GM12878 (cell line): ENCODE results near the gene CADM2. TPM values are rescaled to one million over a fixed set of nuclear protein-coding genes. Genes with fewer than 3 reads are reported as not detected.

ENCODE experiments used
- ATAC-seq: fragments of 200-7000 bp; cut with Tn5 transposase; 3 replicates; pipeline ENCODE4 v1.9.1; 2020; ENCODE audit warnings: mild to moderate bottlenecking, moderate library complexity
- BruUV-seq: library from RNA; stranded (reverse); fragments of 400-500 nt; replicated peaks from 2 replicates; lab custom pipeline; 2021; lab: Mats Ljungman, UMichigan
- CTCF ChIA-PET: fragments of 300-600 bp; sonication (Branson Sonifier 250); formaldehyde crosslinking; extraction: SDS; loops from one replicate; lab custom pipeline; 2021; ENCODE audit warnings: inconsistent platforms; lab: Yijun Ruan, JAX
- POLR2A ChIA-PET: fragments of 350-600 bp; formaldehyde crosslinking; extraction: SDS; loops from one replicate; lab custom pipeline; 2021; ENCODE audit warnings: inconsistent platforms; lab: Charles Lee
- RAD21 ChIA-PET: fragments of 300-600 bp; sonication (Branson Sonifier 250); formaldehyde crosslinking; loops from one replicate; lab custom pipeline; 2023; ENCODE audit warnings: antibody characterized with exemption; ENCODE audit not compliant: unreplicated experiment; lab: Charles Lee
- SMC1A ChIA-PET: fragments of 300-600 bp; sonication (Branson Sonifier 250); formaldehyde crosslinking; loops from one replicate; lab custom pipeline; 2023; ENCODE audit not compliant: unreplicated experiment, uncharacterized antibody; lab: Charles Lee
- DNase-seq: peaks from one replicate; pipeline ENCODE4 v3.0.0-alpha.2; 2011; ENCODE audit warnings: low read depth, low spot score
- FAIRE-seq: peaks from 3 replicates; lab custom pipeline; 2011; peaks lifted over from hg19 to GRCh38; lab: Jason Lieb, UNC
- H2AFZ ChIP-seq: 2 replicates; pipeline ENCODE4 v1.6.0; 2011; ENCODE audit warnings: low read depth, low read length, control low read depth; ENCODE audit not compliant: control insufficient read depth
- H3K27ac ChIP-seq: 2 replicates; pipeline ENCODE4 v1.5.1; 2011; ENCODE audit warnings: control low read depth; ENCODE audit not compliant: control insufficient read depth, insufficient read depth
- H3K27me3 ChIP-seq, 2 experiments: replicated peaks in 1 of 2; 2 replicates each; pipeline versions ENCODE4 v1.6.0 to v1.6.1; 2011; ENCODE audit warnings: low read length in 1 of 2; ENCODE audit not compliant: control insufficient read depth in 2 of 2, insufficient read depth in 2 of 2
- H3K36me3 ChIP-seq, 2 experiments: 2 replicates each; pipeline ENCODE4 v1.5.1; 2011; ENCODE audit warnings: low read length in 1 of 2; ENCODE audit not compliant: control insufficient read depth in 2 of 2, insufficient read depth in 2 of 2
- H3K4me1 ChIP-seq: 2 replicates; pipeline ENCODE4 v1.6.1; 2011; ENCODE audit warnings: mild to moderate bottlenecking, low read length, moderate library complexity, mixed read lengths; ENCODE audit not compliant: control insufficient read depth, insufficient read depth
- H3K4me2 ChIP-seq: 2 replicates; pipeline ENCODE4 v1.6.0; 2011; ENCODE audit warnings: control low read depth; ENCODE audit not compliant: control insufficient read depth, insufficient read depth
- H3K4me3 ChIP-seq: fragments of 200-600 bp; sonication (generic); 2 replicates; pipeline ENCODE4 v1.5.1; 2016
- H3K79me2 ChIP-seq: 2 replicates; pipeline ENCODE4 v1.6.0; 2011; ENCODE audit warnings: low read length; ENCODE audit not compliant: control insufficient read depth, insufficient read depth
- H3K9ac ChIP-seq: 2 replicates; pipeline ENCODE4 v1.8.0; 2011; ENCODE audit warnings: low read length, control low read depth, mixed read lengths; ENCODE audit not compliant: control insufficient read depth, insufficient read depth
- H3K9me3 ChIP-seq: replicated peaks from 3 replicates; pipeline ENCODE4 v1.5.1; 2011; ENCODE audit warnings: mild to moderate bottlenecking, low read length; ENCODE audit not compliant: control insufficient read depth, insufficient read depth
- H4K20me1 ChIP-seq: 2 replicates; pipeline ENCODE4 v1.6.0; 2011; ENCODE audit not compliant: control insufficient read depth, insufficient read depth
- HCFC1 ChIP-seq: fragments of 150-350 bp; IDR thresholded peaks from 2 replicates; pipeline ENCODE4 v1.6.1; 2014; ENCODE audit warnings: low read length
- HDAC6 ChIP-seq: fragments of 200-600 bp; sonication (generic); IDR thresholded peaks from one replicate; pipeline ENCODE4 v1.8.0; 2017; ENCODE audit warnings: antibody characterized with exemption; ENCODE audit not compliant: unreplicated experiment
- NR2F1 ChIP-seq: fragments of 450-650 bp; conservative IDR thresholded peaks from 2 replicates; pipeline ENCODE4 v1.6.1; 2017; ENCODE audit warnings: mild to moderate bottlenecking
- NRF1 ChIP-seq: conservative IDR thresholded peaks from 2 replicates; pipeline ENCODE4 v1.6.1; 2011; ENCODE audit warnings: mild to moderate bottlenecking, low read depth, low read length, improper control_type of control experiment
- PAX5 ChIP-seq: IDR thresholded peaks from 2 replicates; pipeline ENCODE4 v1.6.1; 2011; ENCODE audit warnings: low read depth, low read length, borderline replicate concordance
- POU2F2 ChIP-seq: IDR thresholded peaks from 3 replicates; pipeline ENCODE4 v1.6.1; 2011; ENCODE audit warnings: low read depth, mild to moderate bottlenecking, low read length, borderline replicate concordance
- RB1 ChIP-seq: fragments of 450-650 bp; formaldehyde crosslinking; IDR thresholded peaks from 2 replicates; pipeline ENCODE4 v1.6.1; 2017; ENCODE audit warnings: mild to moderate bottlenecking, borderline replicate concordance
- RBBP5 ChIP-seq: fragments of 200-600 bp; sonication (generic); conservative IDR thresholded peaks from 2 replicates; pipeline ENCODE4 v1.6.1; 2016
- SUPT20H ChIP-seq: IDR thresholded peaks from 2 replicates; pipeline ENCODE4 v1.6.1; 2011; ENCODE audit warnings: low read depth, mild to moderate bottlenecking, low read length, moderate library complexity, borderline replicate concordance; ENCODE audit not compliant: control insufficient read depth
- WRNIP1 ChIP-seq: IDR thresholded peaks from 2 replicates; pipeline ENCODE4 v1.6.1; 2011; ENCODE audit warnings: low read depth, low read length, improper control_type of control experiment, borderline replicate concordance
- ZZZ3 ChIP-seq: IDR thresholded peaks from 2 replicates; pipeline ENCODE4 v1.6.1; 2011; ENCODE audit warnings: low read depth; ENCODE audit not compliant: control insufficient read depth, insufficient read length
- WGBS: methylation state at CpG from one replicate; pipeline ENCODE4 v1.1.6; 2016; ENCODE audit warnings: low lambda C conversion rate; ENCODE audit not compliant: insufficient replicate concordance, insufficient coverage; ENCODE audit errors: missing lambda C conversion rate; 5-methylcytosine and 5-hydroxymethylcytosine counted together
- in situ Hi-C: fragments of 300-500 bp; cut with MboI; formaldehyde crosslinking; loops from 9 replicates; pipeline ENCODE4 v1.14.3; 2018; ENCODE audit warnings: mixed read lengths
- intact Hi-C: fragments of 100-400 bp; cut with micrococcal nuclease; formaldehyde crosslinking; loops from one replicate; pipeline ENCODE4 v1.14.2; 2022; ENCODE audit not compliant: unreplicated experiment
- polyA plus RNA-seq, 11 experiments: library from polyadenylated mRNA; depleted of rRNA in 4 of 11; unstranded in 6 of 11; stranded (reverse) in 5 of 11; fragments of >200 nt; fragmentation: Nextera tagmentation in 4 of 11; fragmentation: Illumina TruSeq in 1 of 11; extraction: Ambion mirVana in 4 of 11; extraction: Trizol in 1 of 11; gene quantifications; 1 replicate in 1 of 11; 2 replicates in 10 of 11; pipeline versions ENCODE4 v1.2.1 to v1.2.3, GENCODE V29; 2011 to 2016; ENCODE audit warnings: inconsistent platforms in 2 of 11, missing spikeins in 2 of 11, low read depth in 1 of 11
- total RNA-seq, 4 experiments: library from RNA; depleted of rRNA in 3 of 4; stranded (reverse); fragments of >200 nt in 3 of 4; fragmentation: Illumina TruSeq in 1 of 4; extraction: Trizol in 1 of 4; gene quantifications; 2 replicates each; pipeline versions ENCODE4 v1.2.1 to v1.2.3, GENCODE V29; 2013 to 2021
- TF ChIP-seq, protein P1 (sequence below): fragments of 450-650 bp; IDR thresholded peaks from 2 replicates; pipeline ENCODE4 v1.6.1; 2016; ENCODE audit warnings: mild to moderate bottlenecking, moderate library complexity, borderline replicate concordance

CADM2 gene
- total and polyA plus RNA-seq, 10 of the 15 experiments (the other 5 are each of a cell fraction or from before 2014, with no cell fraction given): 0.13 TPM; not detected in 9

DNA sequence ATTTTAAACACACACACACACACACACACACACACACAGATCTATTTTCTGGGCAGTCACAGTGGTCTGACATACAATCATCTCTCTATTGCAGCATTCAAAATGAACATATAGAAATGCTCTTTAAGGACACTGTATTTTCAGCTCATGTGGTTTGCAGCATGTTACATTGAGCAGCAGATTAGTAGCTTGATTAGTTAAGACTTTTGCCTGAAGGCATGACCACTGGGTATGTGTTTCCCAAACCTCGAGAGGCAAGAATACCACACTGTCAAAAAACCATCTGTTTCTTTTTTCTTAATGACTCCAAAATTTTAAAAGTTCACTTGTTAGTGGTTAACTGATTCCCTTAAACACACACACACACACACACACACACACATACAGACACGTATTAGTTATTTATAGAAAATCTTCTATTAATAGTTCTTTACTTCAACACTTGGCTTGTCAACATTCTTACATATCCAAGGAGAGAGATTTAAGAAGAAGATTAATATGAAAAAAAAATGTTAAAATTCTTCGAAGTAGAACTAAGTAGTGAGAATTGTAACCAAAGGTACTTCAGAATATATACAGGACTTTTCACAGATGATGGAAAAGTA lies 518.2 kb downstream of the CADM2 start:
- FAIRE-seq: no peak
- TF ChIP-seq PAX5 (no peak), RB1 (no peak), RBBP5 (no peak), NR2F1 (no peak), SUPT20H (no peak), NRF1 (no peak), WRNIP1 (no peak), POU2F2 (no peak), HCFC1 (no peak), ZZZ3 (no peak), HDAC6 (no peak)
- TF ChIP-seq, protein P1, sequence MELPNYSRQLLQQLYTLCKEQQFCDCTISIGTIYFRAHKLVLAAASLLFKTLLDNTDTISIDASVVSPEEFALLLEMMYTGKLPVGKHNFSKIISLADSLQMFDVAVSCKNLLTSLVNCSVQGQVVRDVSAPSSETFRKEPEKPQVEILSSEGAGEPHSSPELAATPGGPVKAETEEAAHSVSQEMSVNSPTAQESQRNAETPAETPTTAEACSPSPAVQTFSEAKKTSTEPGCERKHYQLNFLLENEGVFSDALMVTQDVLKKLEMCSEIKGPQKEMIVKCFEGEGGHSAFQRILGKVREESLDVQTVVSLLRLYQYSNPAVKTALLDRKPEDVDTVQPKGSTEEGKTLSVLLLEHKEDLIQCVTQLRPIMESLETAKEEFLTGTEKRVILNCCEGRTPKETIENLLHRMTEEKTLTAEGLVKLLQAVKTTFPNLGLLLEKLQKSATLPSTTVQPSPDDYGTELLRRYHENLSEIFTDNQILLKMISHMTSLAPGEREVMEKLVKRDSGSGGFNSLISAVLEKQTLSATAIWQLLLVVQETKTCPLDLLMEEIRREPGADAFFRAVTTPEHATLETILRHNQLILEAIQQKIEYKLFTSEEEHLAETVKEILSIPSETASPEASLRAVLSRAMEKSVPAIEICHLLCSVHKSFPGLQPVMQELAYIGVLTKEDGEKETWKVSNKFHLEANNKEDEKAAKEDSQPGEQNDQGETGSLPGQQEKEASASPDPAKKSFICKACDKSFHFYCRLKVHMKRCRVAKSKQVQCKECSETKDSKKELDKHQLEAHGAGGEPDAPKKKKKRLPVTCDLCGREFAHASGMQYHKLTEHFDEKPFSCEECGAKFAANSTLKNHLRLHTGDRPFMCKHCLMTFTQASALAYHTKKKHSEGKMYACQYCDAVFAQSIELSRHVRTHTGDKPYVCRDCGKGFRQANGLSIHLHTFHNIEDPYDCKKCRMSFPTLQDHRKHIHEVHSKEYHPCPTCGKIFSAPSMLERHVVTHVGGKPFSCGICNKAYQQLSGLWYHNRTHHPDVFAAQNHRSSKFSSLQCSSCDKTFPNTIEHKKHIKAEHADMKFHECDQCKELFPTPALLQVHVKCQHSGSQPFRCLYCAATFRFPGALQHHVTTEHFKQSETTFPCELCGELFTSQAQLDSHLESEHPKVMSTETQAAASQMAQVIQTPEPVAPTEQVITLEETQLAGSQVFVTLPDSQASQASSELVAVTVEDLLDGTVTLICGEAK: no peak

More for the DNA sequence above, 518.2 kb downstream of the CADM2 start:
- ChIA-PET CTCF (no interaction called here), RAD21 (no interaction called here), POLR2A (no interaction called here), SMC1A (no interaction called here)
- no peaks in the 10 kb centered on the region for H3K36me3 ChIP-seq
- no peak; the same call in 2 of the 3 replicates for ATAC-seq
- WGBS: 31% methylated on average over 3 of the region's 3 CpGs
- no peaks in the 10 kb centered on the region for H4K20me1 ChIP-seq
- H2AFZ ChIP-seq: no peak overlapping the region
- no peaks in the 10 kb centered on the region for H3K79me2 ChIP-seq
- intact Hi-C loops (no loop called here), in situ Hi-C loops (no loop called here)
- no peak for DNase-seq
- H3K27ac ChIP-seq: no peak overlapping the region
- BruUV-seq: no TSS peak
- H3K4me2 ChIP-seq: no peak overlapping the region
- no peaks in the 10 kb centered on the region for H3K27me3 ChIP-seq
- H3K4me1 ChIP-seq: no peaks in the 10 kb centered on the region
- no peaks in the 10 kb centered on the region for H3K9me3 ChIP-seq
- no peak overlapping the region for H3K9ac ChIP-seq
- no peak overlapping the region for H3K4me3 ChIP-seq
